H1 (cell line): ENCODE data around the gene ZNF500. TPM values are rescaled to one million over a fixed set of nuclear protein-coding genes. Genes with fewer than 3 reads are reported as not detected.

Experiments
- CTCF ChIA-PET: fragments of 300-600 bp; sonication (Branson Sonifier 250); formaldehyde crosslinking; loops from one replicate; lab custom pipeline; 2021; ENCODE audit not compliant: partially characterized antibody; lab: Charles Lee
- POLR2A ChIA-PET: fragments of 300-600 bp; sonication (Branson Sonifier 250); formaldehyde crosslinking; loops from one replicate; lab custom pipeline; 2021; ENCODE audit warnings: inconsistent platforms; ENCODE audit not compliant: partially characterized antibody; lab: Charles Lee
- DNase-seq, 2 experiments: peaks; one replicate each; pipeline versions ENCODE4 v3.0.0 to v3.0.0-alpha.2; 2010 to 2022; ENCODE audit warnings: low spot score in 2 of 2, low read depth in 1 of 2, mixed read lengths in 1 of 2
- FAIRE-seq: peaks from 2 replicates; lab custom pipeline; 2011; peaks lifted over from hg19 to GRCh38; lab: Jason Lieb, UNC
- H2AFZ ChIP-seq: 2 replicates; pipeline ENCODE4 v1.8.1; 2012; ENCODE audit warnings: low read length, inconsistent platforms
- H2AK5ac ChIP-seq: 2 replicates; pipeline ENCODE4 v1.6.1; 2013; ENCODE audit warnings: low read depth, low read length
- H2BK120ac ChIP-seq: replicated peaks from 2 replicates; pipeline ENCODE3; 2013; ENCODE audit warnings: low read depth, low read length, inconsistent platforms
- H2BK12ac ChIP-seq: 2 replicates; pipeline ENCODE4 v1.6.1; 2013; ENCODE audit warnings: low read depth, low read length
- H2BK15ac ChIP-seq: 2 replicates; pipeline ENCODE4 v1.6.1; 2013; ENCODE audit warnings: low read length
- H2BK20ac ChIP-seq: 2 replicates; pipeline ENCODE4 v1.6.1; 2013; ENCODE audit warnings: low read length
- H2BK5ac ChIP-seq: 2 replicates; pipeline ENCODE4 v1.6.1; 2013; ENCODE audit warnings: low read depth, low read length
- H3K14ac ChIP-seq: 2 replicates; pipeline ENCODE4 v1.6.1; 2013; ENCODE audit warnings: inconsistent platforms; ENCODE audit not compliant: insufficient read length
- H3K18ac ChIP-seq: 2 replicates; pipeline ENCODE4 v1.6.1; 2013; ENCODE audit warnings: low read length; ENCODE audit errors: extremely low read depth
- H3K23ac ChIP-seq: 2 replicates; pipeline ENCODE4 v1.6.1; 2013; ENCODE audit warnings: inconsistent platforms; ENCODE audit not compliant: insufficient read length
- H3K23me2 ChIP-seq: 2 replicates; pipeline ENCODE4 v1.6.1; 2013; ENCODE audit warnings: low read depth, low read length
- H3K27ac ChIP-seq: 2 replicates; pipeline ENCODE4 v1.6.1; 2011; ENCODE audit warnings: low read depth, low read length, inconsistent platforms
- H3K27me3 ChIP-seq, 4 experiments: replicated peaks in 1 of 4; 1 replicate in 1 of 4; 2 replicates in 3 of 4; pipeline versions ENCODE4 v1.6.1 to v1.8.1; 2011 to 2013; ENCODE audit warnings: low read length in 3 of 4, mild to moderate bottlenecking in 3 of 4, inconsistent platforms in 2 of 4, mixed read lengths in 2 of 4, moderate library complexity in 1 of 4; ENCODE audit not compliant: control insufficient read depth in 3 of 4, insufficient read depth in 3 of 4; ENCODE audit errors: extremely low read depth in 1 of 4
- H3K36me3 ChIP-seq, 4 experiments: 2 replicates each; pipeline versions ENCODE4 v1.6.1 to v1.8.1; 2011 to 2013; ENCODE audit warnings: mild to moderate bottlenecking in 4 of 4, low read length in 3 of 4, moderate library complexity in 2 of 4, control low read depth in 1 of 4, inconsistent platforms in 1 of 4; ENCODE audit not compliant: insufficient read depth in 4 of 4, control insufficient read depth in 2 of 4
- H3K4ac ChIP-seq: replicated peaks from 2 replicates; pipeline ENCODE3; 2013; ENCODE audit warnings: low read length, low read depth, mixed read lengths, inconsistent platforms; ENCODE audit not compliant: insufficient read length
- H3K4me1 ChIP-seq, 4 experiments: replicated peaks in 1 of 4; 1 replicate in 1 of 4; 2 replicates in 3 of 4; pipeline versions ENCODE4 v1.6.1 to v1.8.1; 2011 to 2013; ENCODE audit warnings: low read length in 3 of 4, inconsistent platforms in 2 of 4, mixed read lengths in 1 of 4; ENCODE audit not compliant: insufficient read depth in 4 of 4, control insufficient read depth in 3 of 4
- H3K4me2 ChIP-seq, 2 experiments: 2 replicates each; pipeline versions ENCODE4 v1.6.1 to v1.8.1; 2011 to 2013; ENCODE audit warnings: low read depth in 2 of 2, low read length in 2 of 2, control low read depth in 1 of 2, inconsistent platforms in 1 of 2, mild to moderate bottlenecking in 1 of 2; ENCODE audit not compliant: insufficient read depth in 1 of 2
- H3K4me3 ChIP-seq, 4 experiments: fragments of 200-600, 300-600 bp in 1 of 4; sonication (generic), shearing (Covaris generic), sonication (Bioruptor Twin) in 1 of 4; 2 replicates each; pipeline versions ENCODE4 v1.5.1 to v1.8.1; 2011 to 2016; ENCODE audit warnings: low read length in 4 of 4, low read depth in 3 of 4, control low read depth in 2 of 4, inconsistent platforms in 2 of 4, mild to moderate bottlenecking in 2 of 4, mixed read lengths in 1 of 4, moderate library complexity in 1 of 4; ENCODE audit not compliant: insufficient read depth in 2 of 4; ENCODE audit errors: extremely low read depth in 1 of 4
- H3K56ac ChIP-seq: replicated peaks from 2 replicates; pipeline ENCODE3; 2013; ENCODE audit warnings: low read depth, mild to moderate bottlenecking, mixed read lengths, low read length, inconsistent platforms; ENCODE audit not compliant: insufficient read length
- H3K79me1 ChIP-seq: 2 replicates; pipeline ENCODE4 v1.6.1; 2013; ENCODE audit warnings: low read depth, low read length, control low read depth
- H3K79me2 ChIP-seq, 2 experiments: 2 replicates each; pipeline versions ENCODE4 v1.6.1 to v1.8.1; 2012 to 2013; ENCODE audit warnings: low read length in 2 of 2, mild to moderate bottlenecking in 2 of 2, inconsistent platforms in 1 of 2; ENCODE audit not compliant: insufficient read depth in 2 of 2, control insufficient read depth in 1 of 2
- H3K9ac ChIP-seq, 4 experiments: replicated peaks in 1 of 4; 1 replicate in 1 of 4; 2 replicates in 3 of 4; pipeline versions ENCODE4 v1.6.1 to v1.8.1; 2011 to 2013; ENCODE audit warnings: low read depth in 3 of 4, low read length in 3 of 4, control low read depth in 2 of 4, mild to moderate bottlenecking in 2 of 4, moderate library complexity in 2 of 4, inconsistent platforms in 1 of 4; ENCODE audit errors: extremely low read depth in 1 of 4
- H3K9me3 ChIP-seq, 2 experiments: 2 replicates each; pipeline versions ENCODE4 v1.6.1 to v1.8.1; 2012 to 2013; ENCODE audit warnings: mild to moderate bottlenecking in 2 of 2, moderate library complexity in 2 of 2, control low read depth in 1 of 2, inconsistent platforms in 1 of 2, low read depth in 1 of 2, low read length in 1 of 2, mixed read lengths in 1 of 2; ENCODE audit not compliant: insufficient read depth in 2 of 2
- H4K20me1 ChIP-seq, 2 experiments: replicated peaks in 1 of 2; 2 replicates each; pipeline versions ENCODE3 to v1.8.1; 2011 to 2013; ENCODE audit warnings: inconsistent platforms in 2 of 2, low read length in 2 of 2, mild to moderate bottlenecking in 1 of 2; ENCODE audit not compliant: insufficient read depth in 2 of 2, control insufficient read depth in 1 of 2
- H4K5ac ChIP-seq: 2 replicates; pipeline ENCODE4 v1.6.1; 2013; ENCODE audit warnings: low read length, low read depth, mixed read lengths, inconsistent platforms; ENCODE audit not compliant: insufficient read length
- H4K8ac ChIP-seq: 2 replicates; pipeline ENCODE4 v1.8.0; 2013; ENCODE audit warnings: mild to moderate bottlenecking, moderate library complexity, low read length, inconsistent platforms; ENCODE audit not compliant: insufficient read depth; ENCODE audit errors: extremely low read depth
- H4K91ac ChIP-seq: replicated peaks from 2 replicates; pipeline ENCODE3; 2013; ENCODE audit warnings: low read length, mixed read lengths, inconsistent platforms; ENCODE audit not compliant: insufficient read length
- BRCA1 ChIP-seq: IDR thresholded peaks from 2 replicates; pipeline ENCODE4 v1.6.1; 2012; ENCODE audit warnings: low read depth, low read length, improper control_type of control experiment
- CREB1 ChIP-seq: IDR thresholded peaks from 2 replicates; pipeline ENCODE4 v1.6.1; 2012; ENCODE audit warnings: inconsistent platforms
- FOSL1 ChIP-seq: IDR thresholded peaks from 2 replicates; pipeline ENCODE4 v1.6.1; 2011; ENCODE audit warnings: mild to moderate bottlenecking, low read depth, low read length, moderate library complexity; ENCODE audit not compliant: insufficient read depth
- JUN ChIP-seq: IDR thresholded peaks from 2 replicates; pipeline ENCODE4 v1.6.1; 2011; ENCODE audit warnings: low read depth, mild to moderate bottlenecking, improper control_type of control experiment, low read length
- JUND ChIP-seq: IDR thresholded peaks from 2 replicates; pipeline ENCODE4 v1.6.1; 2011; ENCODE audit warnings: mild to moderate bottlenecking, improper control_type of control experiment, low read length
- KDM5A ChIP-seq: fragments of 200-600 bp; IDR thresholded peaks from 2 replicates; pipeline ENCODE4 v1.7.1; 2012; ENCODE audit warnings: mild to moderate bottlenecking, low read length, inconsistent platforms, mixed read lengths
- RAD21 ChIP-seq, 2 experiments: IDR thresholded peaks in 1 of 2; conservative IDR thresholded peaks in 1 of 2; 2 replicates each; pipeline ENCODE4 v1.6.1; 2011; ENCODE audit warnings: low read depth in 2 of 2, low read length in 2 of 2, improper control_type of control experiment in 1 of 2, inconsistent platforms in 1 of 2, mild to moderate bottlenecking in 1 of 2, moderate library complexity in 1 of 2
- RXRA ChIP-seq: IDR thresholded peaks from 2 replicates; pipeline ENCODE4 v1.6.1; 2011; ENCODE audit warnings: low read depth, mild to moderate bottlenecking, low read length, moderate library complexity; ENCODE audit not compliant: insufficient read depth
- SAP30 ChIP-seq: fragments of 300-600 bp; sonication (generic); IDR thresholded peaks from 2 replicates; pipeline ENCODE4 v1.7.1; 2012; ENCODE audit warnings: low read length, moderate library complexity, mild to moderate bottlenecking, inconsistent platforms; ENCODE audit not compliant: insufficient read depth, insufficient replicate concordance
- SIN3A ChIP-seq, 2 experiments: IDR thresholded peaks in 1 of 2; conservative IDR thresholded peaks in 1 of 2; 2 replicates each; pipeline ENCODE4 v1.6.1; 2011 to 2012; ENCODE audit warnings: low read length in 2 of 2, improper control_type of control experiment in 1 of 2, low read depth in 1 of 2, mild to moderate bottlenecking in 1 of 2
- SP4 ChIP-seq: IDR thresholded peaks from 2 replicates; pipeline ENCODE4 v1.6.1; 2012; ENCODE audit warnings: low read length, inconsistent platforms
- TAF1 ChIP-seq: IDR thresholded peaks from 2 replicates; pipeline ENCODE4 v1.6.1; 2011; ENCODE audit warnings: mild to moderate bottlenecking, low read depth, low read length
- YY1 ChIP-seq: IDR thresholded peaks from 2 replicates; pipeline ENCODE4 v1.6.1; 2011; ENCODE audit warnings: low read depth, mild to moderate bottlenecking, low read length
- WGBS, 2 experiments: shearing (Covaris generic) in 1 of 2; methylation state at CpG; one replicate each; pipeline versions ENCODE4 v1.1.6 to v1.1.7; 2013 to 2015; ENCODE audit warnings: low lambda C conversion rate in 2 of 2, mixed read lengths in 2 of 2, inconsistent platforms in 1 of 2, low coverage in 1 of 2, missing lambda C conversion rate in 1 of 2; ENCODE audit not compliant: insufficient replicate concordance in 2 of 2, insufficient coverage in 1 of 2, insufficient read length in 1 of 2; ENCODE audit errors: extremely low coverage in 1 of 2, missing lambda C conversion rate in 1 of 2; 5-methylcytosine and 5-hydroxymethylcytosine counted together
- polyA plus RNA-seq, 7 experiments: library from polyadenylated mRNA; depleted of rRNA in 3 of 7; stranded (reverse) in 5 of 7; unstranded in 2 of 7; fragments of >200 nt in 5 of 7; fragments of 200-250 nt in 2 of 7; gene quantifications; 1 replicate in 5 of 7; 2 replicates in 1 of 7; 4 replicates in 1 of 7; pipeline versions ENCODE4 v1.2.1 to v1.2.3, GENCODE V29; 2011 to 2013; ENCODE audit warnings: missing spikeins in 2 of 7, mixed read lengths in 2 of 7
- total RNA-seq: library from RNA; stranded (reverse); fragmentation: NEBNext Ultra II Directional; extraction: Animal tissue kit (Norgen Biotek cat#: 25700); gene quantifications from 2 replicates; pipeline ENCODE4 v1.2.1, GENCODE V29; 2021
- TF ChIP-seq, protein P1 (sequence below): IDR thresholded peaks from 2 replicates; pipeline ENCODE4 v1.6.1; 2011; ENCODE audit warnings: low read depth, mild to moderate bottlenecking, low read length; ENCODE audit not compliant: insufficient read depth

The ZNF500 gene
- total and polyA plus RNA-seq, 2 of the 8 experiments (the other 6 are each of a cell fraction or from before 2014, with no cell fraction given), result 10.3 to 10.4 TPM

- H2BK120ac ChIP-seq, result no peak overlapping the region
- H4K20me1 ChIP-seq, result no peaks in the 10 kb centered on the region
- H3K4me1 ChIP-seq, result peaks cover 4 to 9% (median 6%) of the 10 kb centered on the region in 4 experiments
- H2BK20ac ChIP-seq, result no peak overlapping the region
- H3K23me2 ChIP-seq, result no peaks in the 10 kb centered on the region
- ChIA-PET POLR2A (interaction anchor here (0.9 to 3.1 kb wide), 4 partner anchors 9 to 57 kb away, joined by 3 to 12 read pairs (median 4); partner anchors contain the start of genes ANKS3, DNAAF8 and NUDT16L1), CTCF (interaction anchor here (1.2 kb wide), 1 partner anchor 84 kb away, joined by 3 read pairs; no protein-coding TSS in a partner anchor)
- no peak overlapping the region for H3K4me3 ChIP-seq
- no peak overlapping the region for H2AFZ ChIP-seq
- no peak overlapping the region for H3K56ac ChIP-seq
- H3K23ac ChIP-seq, result no peak overlapping the region
- no peaks in the 10 kb centered on the region for H3K36me3 ChIP-seq
- no peak overlapping the region for H3K18ac ChIP-seq
- H3K27ac ChIP-seq, result no peak overlapping the region
- H2BK5ac ChIP-seq, result no peak overlapping the region
- no peaks in the 10 kb centered on the region for H3K27me3 ChIP-seq
- H4K5ac ChIP-seq, result no peak overlapping the region
- H3K79me2 ChIP-seq, result no peaks in the 10 kb centered on the region
- no peak for DNase-seq
- no peak overlapping the region for H3K14ac ChIP-seq
- H3K4ac ChIP-seq, result no peak overlapping the region
- H3K79me1 ChIP-seq, result no peaks in the 10 kb centered on the region
- 84% methylated on average over 3 of the region's 3 CpGs; no CpG with 5 or more reads in 1 of the 2 experiments for WGBS, 2 experiments
- peak overlapping the region; percentile 97 for H4K8ac ChIP-seq
- H2BK15ac ChIP-seq, result no peak overlapping the region
- peak overlapping the region; percentile 34 for H4K91ac ChIP-seq
- no peak overlapping the region for H2AK5ac ChIP-seq
- H3K4me2 ChIP-seq, result no peak overlapping the region
- no peak for FAIRE-seq
- H2BK12ac ChIP-seq, result no peak overlapping the region
- no peak overlapping the region for H3K9ac ChIP-seq
- H3K9me3 ChIP-seq, result no peaks in the 10 kb centered on the region
- TF ChIP-seq RXRA (no peak), KDM5A (no peak), SIN3A (conservative IDR thresholded peaks at IDR 0.05 in 1 of 2, IDR thresholded peaks at IDR 0.05 in 1 of 2; ENCODE audit: low read depth in 1 of 2, low read length in 2 of 2) (no peak), RAD21 (IDR thresholded peaks at IDR 0.05 in 1 of 2, conservative IDR thresholded peaks at IDR 0.05 in 1 of 2; ENCODE audit: low read depth in 2 of 2, low read length in 2 of 2) (no peak), SP4 (no peak), TAF1 (no peak), JUN (no peak), CREB1 (no peak), FOSL1 (no peak), SAP30 (no peak), JUND (no peak), BRCA1 (no peak), YY1 (no peak)
- TF ChIP-seq, protein P1, sequence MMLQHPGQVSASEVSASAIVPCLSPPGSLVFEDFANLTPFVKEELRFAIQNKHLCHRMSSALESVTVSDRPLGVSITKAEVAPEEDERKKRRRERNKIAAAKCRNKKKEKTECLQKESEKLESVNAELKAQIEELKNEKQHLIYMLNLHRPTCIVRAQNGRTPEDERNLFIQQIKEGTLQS, result peak; percentile 67; the same call in 1 of the 2 replicates
Observed at GRCh38 chr16:4745274-4745569, 21.7 kb downstream of the ZNF500 start.
